H1 (cell line): Measurements from ENCODE around the gene PRDM15. TPM values are rescaled to one million over a fixed set of nuclear protein-coding genes. Genes with fewer than 3 reads are reported as not detected.

Experiments used
- TBP ChIP-seq: IDR thresholded peaks from 2 replicates; pipeline ENCODE4 v1.6.1; 2011; ENCODE audit warnings: low read depth, low read length, improper control_type of control experiment
- polyA plus RNA-seq, 7 experiments: library from polyadenylated mRNA; depleted of rRNA in 3 of 7; stranded (reverse) in 5 of 7; unstranded in 2 of 7; fragments of >200 nt in 5 of 7; fragments of 200-250 nt in 2 of 7; gene quantifications; 1 replicate in 5 of 7; 2 replicates in 1 of 7; 4 replicates in 1 of 7; pipeline versions ENCODE4 v1.2.1 to v1.2.3, GENCODE V29; 2011 to 2013; ENCODE audit warnings: missing spikeins in 2 of 7, mixed read lengths in 2 of 7
- total RNA-seq: library from RNA; stranded (reverse); fragmentation: NEBNext Ultra II Directional; extraction: Animal tissue kit (Norgen Biotek cat#: 25700); gene quantifications from 2 replicates; pipeline ENCODE4 v1.2.1, GENCODE V29; 2021

The PRDM15 gene
- total and polyA plus RNA-seq, 2 of the 8 experiments (the other 6 are each of a cell fraction or from before 2014, with no cell fraction given) = 9.7 to 10.5 TPM

- TF ChIP-seq TBP = no peak
- TF ChIP-seq, all 59 proteins: peak for 0
Measured at GRCh38 chr21:41840880-41841279, 38.3 kb downstream of the PRDM15 start (continued).
